Measurements from ENCODE around the gene DUSP2.

DNA sequence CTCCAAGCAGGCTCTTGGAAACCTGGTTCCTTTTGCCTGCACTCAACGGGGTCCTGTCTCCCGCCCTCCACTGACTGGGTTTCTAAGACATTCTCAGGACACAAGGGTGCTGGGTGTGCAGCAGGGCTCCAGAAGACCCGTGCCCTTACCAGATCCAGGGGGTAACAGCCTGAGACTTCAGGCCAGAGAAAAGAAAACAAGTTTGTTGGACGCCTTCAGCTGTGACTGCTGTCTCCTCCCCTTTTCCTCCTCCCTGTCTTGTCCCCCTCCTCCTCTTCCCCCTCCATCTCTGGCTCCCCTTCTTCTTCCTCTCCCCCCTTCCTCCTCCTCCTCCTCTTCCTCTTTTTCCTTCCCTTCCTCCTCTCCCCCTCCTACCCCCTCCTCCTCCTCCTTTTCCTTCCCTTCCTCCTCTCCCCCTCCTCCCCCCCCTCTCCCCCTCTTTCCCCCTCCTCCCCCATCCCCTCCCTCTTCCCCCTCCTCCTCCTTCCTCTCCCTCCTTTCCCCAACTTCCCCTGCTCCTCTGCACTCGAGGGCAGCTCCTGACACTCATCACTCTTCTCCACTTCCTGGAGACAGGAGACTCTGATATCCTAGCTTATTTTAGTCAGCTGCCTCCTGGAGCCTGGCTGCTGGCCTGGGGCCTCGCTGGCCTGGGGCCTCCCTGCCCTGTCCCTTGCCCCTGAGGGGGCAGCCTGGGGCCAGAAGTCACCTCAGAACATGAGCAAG lies 41.3 kb downstream of the DUSP2 start:
- TF ChIP-seq EZH2 (IDR thresholded peaks at IDR 0.05; ENCODE audit: borderline replicate concordance, low read length): no peak
- TF ChIP-seq, protein P1, sequence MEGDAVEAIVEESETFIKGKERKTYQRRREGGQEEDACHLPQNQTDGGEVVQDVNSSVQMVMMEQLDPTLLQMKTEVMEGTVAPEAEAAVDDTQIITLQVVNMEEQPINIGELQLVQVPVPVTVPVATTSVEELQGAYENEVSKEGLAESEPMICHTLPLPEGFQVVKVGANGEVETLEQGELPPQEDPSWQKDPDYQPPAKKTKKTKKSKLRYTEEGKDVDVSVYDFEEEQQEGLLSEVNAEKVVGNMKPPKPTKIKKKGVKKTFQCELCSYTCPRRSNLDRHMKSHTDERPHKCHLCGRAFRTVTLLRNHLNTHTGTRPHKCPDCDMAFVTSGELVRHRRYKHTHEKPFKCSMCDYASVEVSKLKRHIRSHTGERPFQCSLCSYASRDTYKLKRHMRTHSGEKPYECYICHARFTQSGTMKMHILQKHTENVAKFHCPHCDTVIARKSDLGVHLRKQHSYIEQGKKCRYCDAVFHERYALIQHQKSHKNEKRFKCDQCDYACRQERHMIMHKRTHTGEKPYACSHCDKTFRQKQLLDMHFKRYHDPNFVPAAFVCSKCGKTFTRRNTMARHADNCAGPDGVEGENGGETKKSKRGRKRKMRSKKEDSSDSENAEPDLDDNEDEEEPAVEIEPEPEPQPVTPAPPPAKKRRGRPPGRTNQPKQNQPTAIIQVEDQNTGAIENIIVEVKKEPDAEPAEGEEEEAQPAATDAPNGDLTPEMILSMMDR (IDR thresholded peaks at IDR 0.05; ENCODE audit: low read length): no peak

Data from OCI-LY1 (cell line).